Activated naive CD4-positive, alpha-beta T cell (primary cell): ENCODE results near the gene NPAS2.

ENCODE experiments used
- DNase-seq, 4 experiments: peaks; one replicate each; lab custom pipeline; 2025; lab: John Stamatoyannopoulos, UW

NPAS2 gene

DNA sequence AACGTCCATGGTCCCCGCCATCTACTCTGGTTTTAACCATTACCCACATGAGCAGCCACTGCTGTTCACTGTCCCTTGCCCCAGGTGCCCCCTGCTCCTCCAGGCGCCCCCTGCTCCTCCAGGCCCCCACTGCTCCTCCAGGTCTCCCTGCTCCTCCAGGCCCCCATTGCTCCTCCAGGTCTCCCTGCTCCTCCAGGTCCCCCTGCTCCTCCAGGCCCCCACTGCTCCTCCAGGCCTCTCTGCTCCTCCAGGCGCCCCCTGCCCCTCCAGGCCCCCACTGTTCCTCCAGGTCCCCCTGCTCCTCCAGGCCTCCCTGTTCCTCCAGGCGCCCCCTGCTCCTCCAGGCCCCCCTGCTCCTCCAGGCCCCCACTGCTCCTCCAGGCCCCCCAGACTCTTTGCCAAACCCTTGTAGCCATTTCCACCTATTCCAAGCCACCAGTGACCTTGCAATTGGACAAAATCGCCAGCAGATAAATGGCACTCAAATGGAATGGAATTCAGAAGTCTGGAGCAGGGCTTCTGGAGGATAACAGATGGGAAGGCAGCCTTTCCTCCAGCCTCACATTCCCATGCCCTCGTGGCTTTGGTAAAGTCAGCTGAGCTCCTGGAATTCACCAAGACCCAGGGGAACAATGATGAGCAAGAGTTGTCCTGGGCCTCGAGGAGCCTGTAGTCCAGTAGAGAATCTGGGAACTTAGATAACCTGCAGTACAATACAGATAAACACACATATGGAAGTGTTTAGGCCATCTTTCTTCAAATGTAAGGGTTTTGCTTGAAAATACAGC is 168.9 kb downstream of the NPAS2 start:
- no peak for DNase-seq

DNA sequence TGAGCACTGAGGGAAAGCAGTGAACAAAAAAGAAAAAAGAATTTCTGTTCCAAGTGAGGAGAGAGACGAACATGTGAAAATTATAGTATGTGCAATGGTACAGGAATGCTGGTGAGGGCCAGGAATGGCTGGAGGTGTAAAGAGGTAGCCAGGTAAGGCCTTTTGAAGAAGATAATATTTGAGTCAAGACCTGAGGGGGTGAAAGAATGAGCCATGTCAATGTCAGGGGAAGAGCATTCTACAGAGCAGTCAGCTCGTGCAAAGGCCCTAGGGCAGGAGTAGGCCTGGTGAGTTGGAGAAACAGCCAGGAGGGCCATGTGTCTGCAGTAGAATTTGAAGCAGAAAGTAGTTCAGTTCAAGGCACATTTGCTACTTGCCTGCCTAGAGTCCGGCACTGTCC is 169.7 kb downstream of the NPAS2 start:
- no peak for DNase-seq

GRCh38 chr2:100990166-100990565 is 170.2 kb downstream of the NPAS2 start:
- DNase-seq = no peak

GRCh38 chr2:100990650-100991403 is 170.9 kb downstream of the NPAS2 start:
- no peak for DNase-seq

DNA sequence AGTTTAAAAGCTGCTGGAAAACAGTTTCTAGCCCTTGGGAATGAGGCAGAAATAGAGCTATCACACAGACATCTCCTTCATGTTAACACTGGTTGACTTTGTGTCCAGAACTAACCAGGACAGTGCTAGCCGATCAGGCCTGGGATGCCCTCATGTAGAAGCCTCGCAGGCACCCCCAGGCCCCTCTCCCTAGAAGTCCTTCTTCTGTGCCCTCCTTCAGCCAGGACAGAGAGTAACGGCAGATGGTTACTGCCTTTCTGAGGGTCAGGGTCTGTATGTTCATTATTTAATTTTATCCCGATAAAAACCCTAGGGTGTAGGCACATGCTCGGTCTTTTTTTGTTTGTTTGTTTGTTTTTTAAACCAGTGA is 171.4 kb downstream of the NPAS2 start:
- DNase-seq = no peak

- DNase-seq = no peak
Measured at GRCh38 chr2:100992262-100992661, 172.3 kb downstream of the NPAS2 start.

DNA sequence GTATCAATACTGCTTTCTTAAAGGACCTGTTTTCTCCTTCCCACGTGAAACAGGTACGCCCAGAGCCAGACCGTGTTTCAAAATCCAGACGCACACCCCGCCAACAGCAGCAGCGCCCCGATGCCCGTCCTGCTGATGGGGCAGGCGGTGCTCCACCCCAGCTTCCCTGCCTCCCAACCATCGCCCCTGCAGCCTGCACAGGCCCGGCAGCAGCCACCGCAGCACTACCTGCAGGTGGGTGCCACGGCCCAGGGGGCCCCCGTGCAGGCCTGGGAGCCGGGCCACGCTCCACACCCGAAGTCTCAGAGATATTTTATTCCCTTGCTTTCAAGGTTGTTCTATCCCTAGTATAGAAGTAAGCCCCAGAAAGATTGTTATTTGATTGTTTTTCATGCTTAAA is 173.4 kb downstream of the NPAS2 start:
- DNase-seq = no peak

- DNase-seq = no peak
Measured at GRCh38 chr2:100995309-100996075, 175.6 kb downstream of the NPAS2 start.

- no peak for DNase-seq
Measured at GRCh38 chr2:100997509-100998234, 177.7 kb downstream of the NPAS2 start.

DNA sequence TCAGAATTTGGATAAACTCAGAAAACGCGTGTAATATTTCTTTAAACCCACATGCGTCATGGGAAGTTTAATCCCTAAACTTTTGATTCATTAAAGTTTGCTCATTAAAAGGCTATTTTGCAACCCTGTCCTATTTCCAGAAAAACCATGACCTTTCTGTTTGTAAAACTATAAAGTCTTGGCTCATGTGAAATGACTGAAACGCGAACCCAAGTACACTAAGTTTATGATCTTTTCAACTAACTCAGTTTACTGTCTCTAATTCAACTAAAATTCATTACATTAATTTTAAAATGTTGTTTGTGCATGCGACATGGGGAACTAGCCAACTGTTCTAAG is 178.3 kb downstream of the NPAS2 start:
- DNase-seq = no peak

GRCh38 chr2:100999995-101000394 is 180.1 kb downstream of the NPAS2 start:
- no peak for DNase-seq

DNA sequence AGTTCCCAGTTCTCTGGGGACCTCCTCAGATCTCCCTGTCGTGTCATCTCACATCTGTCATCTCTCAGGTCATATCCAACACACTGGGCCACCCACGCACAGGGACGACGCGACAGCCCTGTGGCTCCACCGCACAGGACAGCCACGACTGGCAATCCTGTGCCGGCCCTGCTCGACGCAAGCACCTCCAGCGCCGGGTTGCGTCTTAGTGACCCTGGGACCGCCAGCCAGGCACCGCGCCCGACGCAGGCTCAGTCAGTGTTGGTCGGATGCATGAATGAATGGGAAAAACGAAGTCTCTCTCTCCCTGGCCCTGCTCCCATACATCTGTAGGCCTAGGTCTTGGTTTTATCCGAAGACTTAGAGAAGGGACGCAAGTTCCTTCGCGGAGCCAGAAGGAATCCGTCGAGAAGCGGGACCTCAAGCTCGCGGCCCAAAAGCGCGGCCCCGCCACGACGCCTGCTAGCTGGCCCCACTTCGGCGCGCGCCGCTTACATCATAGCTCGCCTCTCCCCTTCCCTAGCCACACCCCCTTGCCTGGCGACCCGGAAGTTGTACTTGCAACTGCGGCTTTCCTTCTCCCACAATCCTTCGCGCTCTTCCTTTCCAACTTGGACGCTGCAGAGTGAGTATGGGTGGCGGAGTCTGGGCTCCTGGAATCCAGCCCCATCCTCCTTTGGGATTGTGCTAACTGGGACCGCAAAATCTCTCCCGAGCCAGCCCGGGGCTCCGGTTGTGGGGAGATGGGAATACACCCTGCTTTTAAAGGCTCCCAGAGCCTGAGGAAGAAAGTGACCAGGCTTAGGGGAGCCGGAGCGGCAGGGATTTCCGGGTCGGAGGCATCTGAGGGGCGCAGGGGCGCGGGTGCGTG is 182.0 kb downstream of the NPAS2 start, which contains the start of gene RPL31:
TSS of gene RPL31 (plus strand) at position 599 of the 871 bp plus-strand sequence. CDS start 413 bp downstream, outside the sequence.
- peak; percentile 83 to 92 (median 86) for DNase-seq

- no peak for DNase-seq
Measured at GRCh38 chr2:101002562-101003277, 182.8 kb downstream of the NPAS2 start.

GRCh38 chr2:101003278-101003775 is 183.4 kb downstream of the NPAS2 start:
- DNase-seq = no peak

DNA sequence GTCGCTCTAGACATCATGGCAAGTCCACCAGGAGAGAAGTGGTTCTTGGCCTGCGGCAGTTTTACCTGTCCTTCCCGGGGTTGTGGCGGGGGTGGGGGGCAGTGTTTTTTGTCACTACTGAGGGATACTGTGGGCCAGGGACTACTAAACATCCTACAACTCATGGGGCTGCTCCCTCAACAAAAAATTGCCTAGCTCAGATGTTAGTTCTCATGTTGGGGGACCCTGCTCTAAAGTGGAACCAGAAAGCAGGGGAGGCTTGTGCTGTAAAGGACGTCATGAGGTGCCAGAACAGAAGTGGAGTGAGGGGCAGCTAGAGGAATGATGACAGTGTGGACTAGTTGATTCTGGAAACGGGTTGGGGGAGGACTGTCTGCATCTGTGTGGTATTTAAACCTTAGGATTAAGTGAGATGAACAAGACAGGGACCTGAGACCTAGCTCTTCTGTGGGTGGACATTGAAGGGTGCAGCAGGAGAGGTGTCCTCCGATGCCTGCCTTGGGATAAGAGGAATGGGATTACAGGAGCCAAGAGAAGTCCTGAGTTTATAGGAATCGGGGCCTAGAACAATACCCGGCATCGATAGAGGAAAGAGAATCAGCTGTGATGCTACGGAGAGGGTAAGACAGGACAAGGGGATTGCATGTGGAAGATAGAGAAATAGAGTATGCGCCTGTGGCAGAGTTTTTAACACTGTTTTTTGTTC is 184.8 kb downstream of the NPAS2 start:
- no peak for DNase-seq

- DNase-seq = no peak
Measured at GRCh38 chr2:101006065-101006715, 186.3 kb downstream of the NPAS2 start.

GRCh38 chr2:101007415-101008345 is 187.7 kb downstream of the NPAS2 start:
- DNase-seq = no peak

DNA sequence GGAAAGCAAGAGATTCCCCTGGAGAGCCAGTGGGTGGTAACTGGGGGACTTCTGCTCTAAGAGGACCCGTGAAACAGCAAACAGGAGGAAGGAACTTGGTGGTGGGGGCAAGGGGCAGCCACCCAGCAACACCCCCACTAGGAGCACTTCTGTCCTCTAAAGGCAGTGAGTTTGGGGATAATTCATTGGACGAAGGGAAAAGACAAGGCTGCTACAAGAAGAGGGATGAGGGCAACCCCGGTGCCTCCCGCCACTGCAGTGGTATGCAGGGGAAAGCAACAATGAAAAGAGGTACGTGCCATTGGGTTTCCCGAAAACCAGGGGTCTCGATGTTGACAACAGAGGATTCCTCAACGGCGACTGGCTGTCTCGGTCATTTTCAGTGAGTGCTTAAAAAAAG is 191.2 kb downstream of the NPAS2 start:
- DNase-seq = no peak
